ENCODE measurements around the gene CCSER2.

CCSER2 gene

DNA sequence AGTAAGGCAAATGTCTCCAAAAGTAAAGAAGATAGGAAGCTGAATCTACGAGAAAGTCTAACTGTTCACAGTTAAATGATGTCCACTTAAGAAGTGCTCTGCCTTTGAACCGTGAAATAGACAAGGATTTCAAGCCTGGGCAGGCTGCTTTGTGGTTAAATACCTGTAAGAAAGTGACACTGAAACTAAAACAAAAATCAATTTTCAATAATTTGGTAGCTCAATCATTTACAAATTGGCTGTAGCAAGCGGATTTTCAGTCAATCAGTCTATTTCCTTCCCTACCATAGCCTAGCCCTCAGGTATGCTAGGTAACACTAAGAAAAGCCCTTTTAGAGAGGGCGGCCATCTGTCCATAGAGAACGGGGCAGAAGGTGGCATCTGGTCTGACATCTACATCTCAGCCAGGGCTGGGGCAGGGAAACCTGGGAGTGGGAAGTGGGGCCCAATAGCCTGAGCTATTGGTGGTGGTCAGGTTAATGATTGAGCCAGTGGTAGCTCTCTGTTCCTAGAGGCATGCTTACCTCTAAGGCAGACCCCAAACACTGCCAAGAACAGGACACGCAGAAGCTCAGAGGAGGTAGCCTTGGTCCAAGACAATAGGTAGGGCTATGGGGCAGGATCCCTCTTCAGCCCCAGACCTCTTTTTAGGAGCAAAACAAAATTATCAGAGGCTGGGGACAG, 223.2 kb downstream of the CCSER2 start:
- H3K9me3 ChIP-seq (ENCODE audit: low read length), result no peaks in the 10 kb centered on the region
- H3K36me3 ChIP-seq (ENCODE audit: insufficient read depth, low read length), result no peaks in the 10 kb centered on the region
- no peaks in the 10 kb centered on the region for H3K4me1 ChIP-seq (ENCODE audit: insufficient read depth, low read length)
- H3K9ac ChIP-seq (ENCODE audit: low read length), result no peak overlapping the region
- no peak overlapping the region for H3K27ac ChIP-seq (ENCODE audit: low read depth, low read length)
- H3K4me3 ChIP-seq (ENCODE audit: low read depth in 1 of 2, low read length in 2 of 2), result no peak overlapping the region
- no peaks in the 10 kb centered on the region for H3K27me3 ChIP-seq (ENCODE audit: control insufficient read depth in 1 of 2, insufficient read depth in 2 of 2, low read length in 2 of 2)

DNA sequence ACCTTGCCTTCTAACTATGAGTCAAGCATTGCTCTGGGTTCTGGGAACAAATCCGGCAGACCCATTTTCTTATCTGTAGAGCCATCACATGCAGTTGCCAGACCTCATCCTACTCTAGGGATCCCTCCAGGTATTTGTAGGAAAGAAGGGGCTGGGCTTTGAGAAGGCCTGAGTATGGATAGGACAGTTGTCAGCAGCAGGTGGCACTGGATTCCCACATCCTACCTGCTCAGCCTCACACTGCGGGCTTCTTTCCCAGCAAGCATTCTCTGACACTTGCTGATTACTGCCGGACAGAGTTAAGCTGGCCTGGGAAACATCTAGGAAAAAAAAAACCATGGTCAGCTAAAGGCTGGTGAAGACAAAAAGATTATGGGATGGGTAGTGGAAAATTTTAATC, 224.1 kb downstream of the CCSER2 start:
- no peak overlapping the region for H3K4me3 ChIP-seq (ENCODE audit: low read depth in 1 of 2, low read length in 2 of 2)
- H3K36me3 ChIP-seq (ENCODE audit: insufficient read depth, low read length), result no peaks in the 10 kb centered on the region
- H3K27me3 ChIP-seq (ENCODE audit: control insufficient read depth in 1 of 2, insufficient read depth in 2 of 2, low read length in 2 of 2), result no peaks in the 10 kb centered on the region
- H3K27ac ChIP-seq (ENCODE audit: low read depth, low read length), result no peak overlapping the region
- H3K9ac ChIP-seq (ENCODE audit: low read length), result no peak overlapping the region
- no peaks in the 10 kb centered on the region for H3K9me3 ChIP-seq (ENCODE audit: low read length)
- no peaks in the 10 kb centered on the region for H3K4me1 ChIP-seq (ENCODE audit: insufficient read depth, low read length)

DNA sequence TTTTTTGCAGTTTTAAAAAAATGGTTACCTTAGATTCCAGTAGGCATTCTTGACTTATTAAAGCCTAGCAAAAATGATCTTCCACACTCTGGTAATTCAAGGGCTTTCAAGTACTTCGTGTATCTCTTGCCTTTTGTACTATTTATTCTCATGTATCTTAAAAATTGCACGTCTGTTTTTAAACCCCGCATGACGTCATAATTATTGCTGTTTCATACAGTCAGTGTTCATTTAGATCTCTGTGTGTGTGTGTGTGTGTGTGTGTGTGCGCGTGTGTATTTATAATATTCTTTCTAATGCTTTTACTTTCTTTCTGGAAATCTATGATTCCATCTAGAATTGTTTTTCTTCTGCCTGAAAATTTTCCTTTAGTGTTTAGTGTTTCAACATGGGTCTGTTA, 234.2 kb downstream of the CCSER2 start:
- Histone ChIP-seq H3K9me3 (ENCODE audit: low read length) (no peaks in the 10 kb centered on the region), H3K27ac (ENCODE audit: low read depth, low read length) (no peak overlapping the region), H3K4me1 (ENCODE audit: insufficient read depth, low read length) (no peaks in the 10 kb centered on the region), H3K27me3 (ENCODE audit: control insufficient read depth in 1 of 2, insufficient read depth in 2 of 2, low read length in 2 of 2) (no peaks in the 10 kb centered on the region), H3K36me3 (ENCODE audit: insufficient read depth, low read length) (no peaks in the 10 kb centered on the region), H3K4me3 (ENCODE audit: low read depth in 1 of 2, low read length in 2 of 2) (no peak overlapping the region), H3K9ac (ENCODE audit: low read length) (no peak overlapping the region)

DNA sequence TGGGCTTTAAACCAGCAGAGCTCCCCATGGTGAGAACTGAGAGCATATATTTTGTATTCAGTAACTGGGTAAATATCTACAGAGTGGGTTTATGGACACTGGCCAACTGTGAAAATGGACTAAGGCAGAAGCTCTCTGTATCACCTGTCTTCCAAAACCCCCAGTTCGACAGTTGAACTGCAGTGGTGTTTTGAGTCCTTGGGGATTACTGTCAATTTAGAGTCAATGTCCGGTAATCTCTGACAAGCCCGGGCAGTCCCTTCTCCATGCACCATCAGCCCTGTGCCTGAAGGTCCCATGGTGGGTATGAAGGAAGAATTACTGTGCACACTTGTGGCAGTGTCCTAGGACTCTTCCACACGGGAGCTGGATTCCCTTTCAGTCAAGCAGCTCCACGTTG, 235.0 kb downstream of the CCSER2 start:
- Histone ChIP-seq H3K9me3 (ENCODE audit: low read length) (no peaks in the 10 kb centered on the region), H3K27me3 (ENCODE audit: control insufficient read depth in 1 of 2, insufficient read depth in 2 of 2, low read length in 2 of 2) (no peaks in the 10 kb centered on the region)

DNA sequence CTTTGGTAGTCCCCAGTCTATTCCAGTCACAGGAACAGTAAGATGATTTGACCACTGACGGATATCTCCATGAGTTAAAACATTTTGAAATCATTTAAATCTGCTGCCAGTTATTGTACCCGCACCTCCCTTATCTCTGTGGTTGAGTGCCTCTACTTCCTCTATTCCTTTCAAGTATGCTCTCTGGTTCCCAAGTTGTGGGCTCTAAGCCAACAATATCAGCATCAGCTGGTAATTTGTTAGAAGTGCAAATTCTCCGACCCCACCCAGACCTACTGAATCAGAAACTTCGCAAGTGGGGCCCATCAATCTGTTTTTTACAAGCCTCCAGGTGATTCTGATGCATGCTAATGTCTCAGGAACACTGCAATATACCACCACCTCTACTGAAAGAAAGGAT, 235.5 kb downstream of the CCSER2 start:
- H3K27ac ChIP-seq (ENCODE audit: low read depth, low read length), result no peak overlapping the region
- H3K4me1 ChIP-seq (ENCODE audit: insufficient read depth, low read length), result no peaks in the 10 kb centered on the region
- no peaks in the 10 kb centered on the region for H3K9me3 ChIP-seq (ENCODE audit: low read length)
- no peak overlapping the region for H3K4me3 ChIP-seq (ENCODE audit: low read depth in 1 of 2, low read length in 2 of 2)
- no peaks in the 10 kb centered on the region for H3K27me3 ChIP-seq (ENCODE audit: control insufficient read depth in 1 of 2, insufficient read depth in 2 of 2, low read length in 2 of 2)
- H3K36me3 ChIP-seq (ENCODE audit: insufficient read depth, low read length), result no peaks in the 10 kb centered on the region
- no peak overlapping the region for H3K9ac ChIP-seq (ENCODE audit: low read length)

More for the DNA sequence above, 235.0 kb downstream of the CCSER2 start:
- no peaks in the 10 kb centered on the region for H3K4me1 ChIP-seq (ENCODE audit: insufficient read depth, low read length)
- no peak overlapping the region for H3K9ac ChIP-seq (ENCODE audit: low read length)
- no peaks in the 10 kb centered on the region for H3K36me3 ChIP-seq (ENCODE audit: insufficient read depth, low read length)
- no peak overlapping the region for H3K4me3 ChIP-seq (ENCODE audit: low read depth in 1 of 2, low read length in 2 of 2)
- no peak overlapping the region for H3K27ac ChIP-seq (ENCODE audit: low read depth, low read length)

DNA sequence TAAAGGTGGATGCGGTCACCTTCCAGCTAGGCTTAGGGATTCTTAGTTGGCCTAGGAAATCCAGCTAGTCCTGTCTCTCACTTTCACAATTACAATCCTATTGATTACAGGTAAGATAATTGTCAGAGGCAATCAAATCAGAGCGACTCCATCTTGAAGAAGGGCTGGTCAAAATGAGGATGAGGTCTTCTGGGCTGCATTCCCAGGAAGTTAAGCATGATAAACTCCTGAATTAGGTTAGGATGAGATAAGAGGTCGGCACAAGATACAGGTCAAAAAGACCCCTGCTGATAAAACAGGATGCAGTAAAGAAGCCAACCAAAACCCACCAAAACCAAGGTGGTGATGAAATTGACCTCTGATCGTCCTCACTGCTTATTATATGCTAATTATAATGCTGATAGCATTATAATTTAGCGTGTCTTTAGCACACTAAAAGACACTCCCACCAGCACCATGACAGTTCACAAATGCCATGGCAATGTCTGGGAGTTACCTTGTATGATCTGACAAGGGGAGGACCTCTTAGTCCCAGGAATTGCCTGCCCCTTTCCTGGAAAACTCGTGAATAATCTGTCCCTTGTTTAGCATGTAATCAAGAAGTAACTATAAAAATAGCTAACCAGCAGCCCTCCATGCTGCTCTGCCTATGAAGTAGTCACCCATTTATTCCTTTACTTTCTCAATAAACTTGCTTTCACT, 237.6 kb downstream of the CCSER2 start:
- no peaks in the 10 kb centered on the region for H3K36me3 ChIP-seq (ENCODE audit: insufficient read depth, low read length)
- H3K4me3 ChIP-seq (ENCODE audit: low read depth in 1 of 2, low read length in 2 of 2), result no peak overlapping the region
- H3K4me1 ChIP-seq (ENCODE audit: insufficient read depth, low read length), result no peaks in the 10 kb centered on the region
- H3K27ac ChIP-seq (ENCODE audit: low read depth, low read length), result no peak overlapping the region
- H3K9me3 ChIP-seq (ENCODE audit: low read length), result no peaks in the 10 kb centered on the region
- no peak overlapping the region for H3K9ac ChIP-seq (ENCODE audit: low read length)
- no peaks in the 10 kb centered on the region for H3K27me3 ChIP-seq (ENCODE audit: control insufficient read depth in 1 of 2, insufficient read depth in 2 of 2, low read length in 2 of 2)

DNA sequence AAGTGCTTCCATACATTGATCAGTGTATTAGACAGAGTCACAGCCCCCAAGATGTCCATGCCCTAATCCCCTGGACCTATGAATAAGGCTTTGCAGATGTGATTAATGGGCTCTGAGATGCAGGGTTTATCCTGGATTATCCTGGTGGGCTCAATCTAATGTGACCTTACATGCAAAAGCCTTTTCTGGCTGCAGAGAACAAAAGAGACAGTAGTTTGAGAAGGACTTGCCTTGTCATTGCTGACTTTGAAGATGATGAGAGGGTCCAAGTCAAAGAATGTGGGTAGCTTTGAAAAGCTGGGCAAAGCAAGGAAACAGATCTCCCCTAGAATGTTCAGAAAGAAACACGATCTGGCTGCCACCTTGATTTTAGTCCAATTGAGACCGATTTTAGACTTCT, 238.7 kb downstream of the CCSER2 start:
- Histone ChIP-seq H3K27me3 (ENCODE audit: control insufficient read depth in 1 of 2, insufficient read depth in 2 of 2, low read length in 2 of 2) (no peaks in the 10 kb centered on the region), H3K9me3 (ENCODE audit: low read length) (no peaks in the 10 kb centered on the region), H3K27ac (ENCODE audit: low read depth, low read length) (no peak overlapping the region), H3K9ac (ENCODE audit: low read length) (no peak overlapping the region), H3K36me3 (ENCODE audit: insufficient read depth, low read length) (no peaks in the 10 kb centered on the region), H3K4me1 (ENCODE audit: insufficient read depth, low read length) (no peaks in the 10 kb centered on the region), H3K4me3 (ENCODE audit: low read depth in 1 of 2, low read length in 2 of 2) (no peak overlapping the region)
